ENCODE measurements around the gene ABCB8. TPM values are rescaled to one million over a fixed set of nuclear protein-coding genes. Genes with fewer than 3 reads are reported as not detected.

ABCB8 gene
- polyA plus RNA-seq, 3 donors, result 21.8 to 37.3 (median 29.9) TPM

- no peak for DNase-seq
Measured at GRCh38 chr7:151083824-151084160, 55.5 kb downstream of the ABCB8 start.

- DNase-seq, result no peak
Measured at GRCh38 chr7:151085329-151085690, 57.1 kb downstream of the ABCB8 start.

DNA sequence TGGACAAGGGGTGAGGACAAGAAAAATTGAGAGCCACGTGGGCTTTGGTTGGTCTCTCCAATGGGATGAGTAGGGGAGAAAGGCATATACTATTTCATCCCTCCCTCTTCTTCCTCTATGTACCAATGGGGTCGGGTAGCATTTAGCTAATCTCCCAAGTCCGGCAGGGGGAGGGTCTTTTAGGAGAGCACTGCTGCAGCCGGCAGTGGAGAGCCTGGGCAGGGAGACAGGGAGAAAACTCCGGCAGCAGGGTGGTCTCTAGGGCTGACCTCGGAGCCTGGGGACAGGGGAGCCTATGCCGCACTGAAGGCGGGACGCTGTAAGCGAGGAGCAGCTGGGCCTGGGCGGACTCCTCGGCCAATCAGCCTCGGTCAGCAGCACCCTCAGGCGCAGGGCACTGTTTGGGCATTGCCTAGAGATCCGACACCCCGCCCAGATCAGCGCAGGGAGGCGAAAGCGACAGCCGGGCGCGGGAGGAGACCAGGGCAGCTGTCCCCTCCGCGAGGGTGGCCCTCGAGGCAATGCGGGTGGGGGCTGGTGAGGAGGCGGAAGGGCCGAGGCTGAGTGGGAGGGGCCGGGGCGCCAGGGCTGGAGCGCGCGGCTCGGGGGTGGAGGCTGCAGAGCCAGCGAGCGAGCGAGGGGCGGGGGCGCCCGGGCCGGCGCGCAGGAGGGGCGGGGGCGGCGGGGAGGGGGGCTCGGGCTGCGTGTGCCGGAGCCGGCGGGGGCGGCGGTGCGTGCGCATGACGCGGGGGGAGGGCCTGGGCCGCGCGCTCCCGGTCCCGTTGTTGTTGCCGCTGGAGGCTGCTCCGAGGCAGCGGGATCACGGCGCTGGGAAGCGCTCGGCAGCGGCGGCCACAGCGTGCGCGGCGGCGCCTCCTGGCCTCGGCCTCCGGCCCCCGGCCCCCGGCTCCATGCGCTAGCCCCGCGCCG lies 57.7 kb downstream of the ABCB8 start, which contains the start of gene AGAP3:
Gene AGAP3, plus strand, starts transcription at position 785 of the 930 bp plus-strand sequence. CDS start 267 bp downstream, outside the sequence.
- DNase-seq, result peak; percentile 88

DNA sequence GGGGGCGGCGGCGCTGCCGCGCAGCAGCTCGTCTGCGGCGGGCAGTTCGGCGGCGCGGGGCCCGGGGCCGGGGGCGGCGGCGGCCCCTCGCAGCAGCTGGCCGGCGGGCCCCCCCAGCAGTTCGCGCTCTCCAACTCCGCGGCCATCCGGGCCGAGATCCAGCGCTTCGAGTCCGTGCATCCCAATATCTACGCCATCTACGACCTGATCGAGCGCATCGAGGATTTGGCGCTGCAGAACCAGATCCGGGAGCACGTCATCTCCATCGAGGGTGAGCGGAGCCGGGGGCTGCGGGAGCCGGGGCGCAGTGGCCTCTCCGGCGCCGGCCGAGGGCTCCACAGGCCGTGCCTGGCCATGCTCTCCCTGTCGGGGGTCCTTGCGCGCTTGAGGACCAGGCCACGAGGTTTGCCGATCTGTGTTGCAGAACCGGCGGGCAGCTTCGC lies 58.6 kb downstream of the ABCB8 start:
- no peak for DNase-seq

- no peak for DNase-seq
Measured at GRCh38 chr7:151087245-151088018, 59.2 kb downstream of the ABCB8 start.

DNA sequence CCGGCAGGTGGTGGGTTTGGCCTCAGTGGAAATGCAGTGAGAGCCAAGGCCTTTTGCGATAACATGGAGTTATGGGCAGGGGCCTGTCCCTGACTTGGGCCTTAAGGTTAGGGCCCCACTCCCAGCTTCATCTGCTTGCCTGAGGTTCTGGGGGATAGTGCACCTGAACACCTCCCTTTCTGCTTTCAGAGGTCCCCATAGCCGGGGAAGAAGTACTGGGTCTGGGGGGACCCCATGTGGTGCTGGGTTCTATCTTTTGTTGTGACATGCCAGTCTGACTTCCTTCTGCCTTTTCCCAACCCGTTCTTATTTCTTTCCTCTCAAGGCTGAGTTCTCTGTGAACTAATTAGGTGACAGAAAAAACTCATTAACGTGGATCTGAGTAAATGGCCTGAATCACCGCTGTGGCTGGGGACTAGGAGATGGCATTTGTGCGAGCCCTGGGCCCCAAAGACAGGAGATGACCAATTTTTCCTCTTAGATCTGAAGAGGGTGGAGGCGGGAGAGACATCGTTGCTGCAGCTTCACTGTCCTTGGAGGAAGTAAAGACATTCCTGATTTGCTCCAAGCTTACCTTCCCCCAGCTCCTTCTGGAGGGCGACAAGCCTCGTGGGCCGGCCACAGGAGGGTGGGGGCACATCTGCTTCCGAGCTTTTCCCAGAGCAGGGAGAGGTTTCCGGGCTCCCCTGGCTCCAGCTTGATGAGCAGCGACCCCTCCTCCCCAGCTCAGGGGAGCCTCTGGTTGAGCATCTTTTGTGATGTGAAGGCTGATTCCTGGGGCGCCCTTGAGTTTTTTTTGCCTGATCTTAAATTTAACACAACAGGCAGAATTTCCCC lies 60.0 kb downstream of the ABCB8 start:
- no peak for DNase-seq

- DNase-seq, result peak; percentile 43
Measured at GRCh38 chr7:151088856-151089699, 60.8 kb downstream of the ABCB8 start.

DNA sequence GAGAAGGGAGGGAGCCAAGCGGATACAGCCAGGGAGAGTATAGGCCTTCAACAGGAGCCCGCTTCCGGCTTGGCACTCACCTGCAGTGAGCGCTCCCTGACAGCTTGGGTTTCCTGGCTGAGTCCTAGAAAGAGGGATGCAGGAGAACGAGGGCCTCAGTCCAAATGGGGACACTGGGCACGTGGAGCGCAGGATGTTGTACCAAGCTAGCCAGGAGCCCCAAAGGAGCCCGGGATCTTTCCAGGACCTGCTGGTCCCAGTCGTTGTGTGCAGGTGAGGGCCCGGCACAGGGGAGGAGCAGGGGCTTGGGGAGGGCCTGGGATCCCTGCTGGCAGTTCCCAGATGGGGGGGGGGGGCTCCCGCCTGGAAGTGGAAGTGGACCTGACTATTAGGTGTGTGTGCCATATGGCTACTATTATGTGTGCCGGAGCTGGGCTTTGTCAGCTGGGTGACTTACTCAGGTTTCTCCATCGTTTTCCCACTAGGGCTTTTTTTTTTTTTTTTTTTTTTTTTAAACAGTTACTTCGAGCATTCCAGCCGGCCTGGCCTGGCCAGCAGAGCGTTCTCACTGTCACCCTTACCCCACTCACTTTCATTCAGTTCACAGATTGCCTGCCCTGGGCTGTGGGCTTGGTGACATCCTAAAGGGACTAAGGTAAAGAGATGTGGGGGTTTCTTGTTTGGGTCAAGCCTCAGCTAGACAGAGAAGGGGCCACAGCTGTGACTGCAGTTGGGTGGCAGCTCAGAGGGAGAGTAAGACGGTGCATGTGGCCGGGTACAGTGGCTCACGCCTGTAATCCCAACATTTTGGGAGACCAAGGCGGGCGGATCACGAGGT lies 61.9 kb downstream of the ABCB8 start:
- no peak for DNase-seq

DNA sequence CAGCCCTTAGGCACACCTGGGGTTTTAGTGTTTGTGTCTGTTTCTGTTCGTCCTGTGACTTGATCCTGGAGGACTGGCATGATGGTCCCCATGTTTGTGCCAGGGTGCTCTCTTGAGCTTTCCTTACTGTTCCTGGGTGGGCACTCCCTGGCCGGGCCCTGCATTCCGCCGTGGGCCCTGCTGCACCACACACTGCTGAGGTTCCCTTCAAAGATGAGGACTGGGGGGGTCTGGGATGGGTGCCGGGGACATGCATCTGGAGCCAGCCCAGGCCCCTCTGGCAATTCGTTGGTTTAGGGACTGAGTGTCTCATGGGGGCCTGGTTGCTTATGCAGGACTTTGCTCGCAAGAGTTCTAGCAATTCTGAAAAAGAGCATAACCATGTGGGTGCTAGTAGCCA lies 62.8 kb downstream of the ABCB8 start:
- no peak for DNase-seq

DNA sequence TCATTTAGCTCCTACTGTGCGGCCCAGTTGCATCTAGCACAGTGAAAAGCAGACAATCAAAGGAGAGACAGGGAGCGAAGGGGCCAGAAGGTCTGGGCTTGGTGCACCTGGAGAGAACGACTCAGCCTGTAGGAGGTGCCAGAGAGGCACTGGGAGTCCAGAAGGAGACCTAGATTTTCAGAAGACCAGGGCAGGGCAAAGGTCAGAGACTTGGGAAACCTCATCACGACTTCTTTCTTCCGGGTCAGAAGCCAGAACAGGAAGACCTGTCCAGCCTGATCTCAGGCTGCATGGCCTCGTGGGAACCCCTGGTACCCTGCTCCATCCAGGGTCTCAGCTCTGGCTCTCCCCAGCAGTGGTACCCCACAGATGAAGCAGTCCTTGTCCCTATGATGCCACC lies 63.2 kb downstream of the ABCB8 start:
- no peak for DNase-seq

DNA sequence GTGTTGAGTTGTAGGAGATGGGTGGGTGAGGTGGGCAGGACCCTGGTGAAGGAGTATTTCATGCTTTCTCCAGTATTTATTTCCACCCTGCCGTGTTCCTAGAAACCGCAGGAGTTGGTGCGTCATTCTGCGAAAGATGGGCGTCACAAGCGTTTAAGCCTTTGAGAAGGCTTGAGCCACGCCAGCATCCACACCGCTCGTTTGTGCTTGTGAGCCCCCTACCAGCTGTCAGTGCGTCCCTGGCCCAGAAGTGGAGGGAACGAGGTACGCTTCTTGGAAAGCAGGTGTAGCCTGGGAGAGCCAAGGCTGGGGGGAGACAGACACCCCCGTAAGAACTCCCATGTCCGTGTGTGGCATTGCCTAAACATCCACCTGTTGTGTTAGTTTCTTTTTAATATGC lies 63.7 kb downstream of the ABCB8 start:
- no peak for DNase-seq

DNA sequence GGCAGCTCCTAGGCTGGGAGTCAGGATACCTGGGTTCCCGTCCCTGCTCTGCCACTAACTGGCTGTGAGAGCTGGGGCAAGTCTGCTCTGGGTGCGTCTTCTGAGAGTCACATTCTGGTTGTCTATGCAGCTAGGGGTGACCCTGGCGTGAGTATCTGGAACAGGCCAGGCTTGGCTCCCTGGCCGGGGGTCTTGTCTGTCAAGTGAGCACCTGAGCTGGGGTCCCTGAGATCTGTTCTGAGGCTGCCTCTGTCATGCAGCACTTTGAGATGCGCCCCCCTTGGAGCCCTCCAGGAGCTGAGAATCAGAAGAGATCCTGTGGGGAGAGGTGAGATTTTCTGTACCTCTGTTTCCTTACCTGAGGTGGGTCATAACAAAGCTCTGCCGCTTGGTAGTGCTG lies 65.5 kb downstream of the ABCB8 start:
- DNase-seq, result no peak

- no peak for DNase-seq
Measured at GRCh38 chr7:151094675-151095074, 66.4 kb downstream of the ABCB8 start.

DNA sequence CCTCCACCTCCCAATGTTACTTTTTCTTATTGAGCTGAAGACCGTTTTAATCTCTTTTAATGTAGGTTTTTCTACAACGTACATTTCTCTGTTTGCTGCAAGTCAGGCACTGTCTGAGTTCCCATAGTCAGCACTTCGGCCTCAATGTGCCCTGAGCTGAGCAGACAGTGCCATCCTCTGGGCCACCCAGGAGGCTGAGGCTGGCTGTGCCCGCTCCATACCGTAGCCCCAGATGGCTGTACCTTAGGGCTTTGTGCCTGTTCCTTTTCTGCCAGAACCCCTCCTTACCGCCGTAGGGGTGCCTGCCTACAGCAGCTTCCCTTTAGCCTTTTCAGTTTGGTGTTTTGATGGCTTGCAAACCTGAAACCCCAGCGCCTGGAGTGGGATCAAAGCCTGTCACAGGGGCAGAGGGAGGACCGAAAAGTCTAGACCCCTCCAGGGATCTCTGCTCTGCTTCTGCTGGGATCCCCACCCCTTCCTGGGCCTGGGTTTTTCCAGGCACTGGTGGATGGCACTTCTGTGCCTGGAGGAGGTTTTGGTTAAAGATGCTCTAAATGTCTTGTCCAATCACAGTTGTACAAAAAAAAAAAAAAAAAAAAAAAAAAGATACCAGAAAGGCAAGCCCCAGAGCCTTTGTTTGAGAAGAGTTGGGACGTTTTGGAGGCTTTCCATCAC lies 67.0 kb downstream of the ABCB8 start:
- no peak for DNase-seq

GRCh38 chr7:151095828-151096475 lies 67.7 kb downstream of the ABCB8 start:
- DNase-seq, result no peak
